ENCODE data around the gene CDK16.

GRCh38 chrX:47240619-47241018 is 22.1 kb downstream of the CDK16 start:
- no peak for TF ChIP-seq CTCF (IDR thresholded peaks at IDR 0.05)
- no peak for TF ChIP-seq POLR2AphosphoS5 (IDR thresholded peaks at IDR 0.05)
- no peak for TF ChIP-seq POLR2A (IDR thresholded peaks at IDR 0.05)

Data from suprapubic skin (tissue), 4 donors.